Kidney (tissue), 14 donors: ENCODE data around the gene HOXD13. TPM values are rescaled to one million over a fixed set of nuclear protein-coding genes. Genes with fewer than 3 reads are reported as not detected.

Experiments
- DNase-seq, 5 donors: peaks; one replicate each; pipeline ENCODE4 v3.0.0-alpha.2; 2013 to 2020
- FAIRE-seq: peaks from 2 replicates; lab custom pipeline; 2012; peaks lifted over from hg19 to GRCh38; lab: Jason Lieb, UNC
- H3K27ac ChIP-seq, 2 donors: one replicate each; pipeline ENCODE4 v1.7.0; 2013; ENCODE audit warnings: low read depth in 2 of 2, low read length in 2 of 2, inconsistent platforms in 1 of 2
- H3K27me3 ChIP-seq: one replicate; pipeline ENCODE4 v1.7.1; 2013; ENCODE audit warnings: low read length, inconsistent platforms; ENCODE audit not compliant: control insufficient read depth, insufficient read depth
- H3K36me3 ChIP-seq, 3 donors: one replicate each; pipeline versions ENCODE4 v1.7.0 to v1.7.1; 2013; ENCODE audit warnings: low read length in 3 of 3, control low read depth in 1 of 3, inconsistent platforms in 1 of 3; ENCODE audit not compliant: insufficient read depth in 3 of 3, control insufficient read depth in 2 of 3
- H3K4me1 ChIP-seq, 3 donors: one replicate each; pipeline versions ENCODE4 v1.7.0 to v1.7.1; 2013; ENCODE audit warnings: low read length in 3 of 3, inconsistent platforms in 1 of 3, low read depth in 1 of 3; ENCODE audit not compliant: control insufficient read depth in 2 of 3, insufficient read depth in 2 of 3
- H3K4me3 ChIP-seq, 3 donors: one replicate each; pipeline versions ENCODE4 v1.7.0 to v1.8.1; 2013; ENCODE audit warnings: low read length in 3 of 3, control low read depth in 1 of 3, inconsistent platforms in 1 of 3
- H3K9ac ChIP-seq, 3 donors: one replicate each; pipeline versions ENCODE4 v1.7.0 to v1.7.1; 2013; ENCODE audit warnings: low read length in 3 of 3, control low read depth in 1 of 3, inconsistent platforms in 1 of 3
- H3K9me3 ChIP-seq, 3 donors: one replicate each; pipeline versions ENCODE4 v1.7.0 to v1.7.1; 2013; ENCODE audit warnings: low read length in 3 of 3, control low read depth in 1 of 3, inconsistent platforms in 1 of 3; ENCODE audit not compliant: control insufficient read depth in 2 of 3, insufficient read depth in 1 of 3
- intact Hi-C: fragments of 100-400 bp; cut with DNase I; formaldehyde crosslinking; loops from one replicate; pipeline ENCODE4 v1.11.1; 2022
- polyA plus RNA-seq: library from polyadenylated mRNA; stranded (reverse); fragments of 350-450 nt; fragmentation: Illumina TruSeq; extraction: RNeasy Lipid Tissue Mini Kit (QIAGEN cat#74804); gene quantifications from one replicate; pipeline ENCODE4 v1.2.3, GENCODE V29; 2014; ENCODE audit warnings: low read depth, low replicate concordance; ENCODE audit not compliant: insufficient read depth
- total RNA-seq: library from RNA; stranded (reverse); fragmentation: NEBNext Ultra II Directional; extraction: Animal tissue kit (Norgen Biotek cat#: 25700); gene quantifications from one replicate; pipeline ENCODE4 v1.2.1, GENCODE V29; 2021
- TF ChIP-seq, protein P1 (sequence below): IDR thresholded peaks from 3 replicates; pipeline ENCODE4 v1.5.1; 2012; ENCODE audit warnings: mild to moderate bottlenecking, moderate library complexity, borderline replicate concordance; ENCODE audit not compliant: insufficient read depth; ENCODE audit errors: extremely low read depth
- donor health status: control.
- donor health status: control.
- donor health status: control.
- donor health status: control.
- donor health status: control.
- donor health status: DM: yes; HTN: yes; CAD: no.
- donor health status: Normal renal cell carcinoma (clear cell type).

HOXD13 gene
- total and polyA plus RNA-seq, 2 donors from 2014 or later = not detected

DNA sequence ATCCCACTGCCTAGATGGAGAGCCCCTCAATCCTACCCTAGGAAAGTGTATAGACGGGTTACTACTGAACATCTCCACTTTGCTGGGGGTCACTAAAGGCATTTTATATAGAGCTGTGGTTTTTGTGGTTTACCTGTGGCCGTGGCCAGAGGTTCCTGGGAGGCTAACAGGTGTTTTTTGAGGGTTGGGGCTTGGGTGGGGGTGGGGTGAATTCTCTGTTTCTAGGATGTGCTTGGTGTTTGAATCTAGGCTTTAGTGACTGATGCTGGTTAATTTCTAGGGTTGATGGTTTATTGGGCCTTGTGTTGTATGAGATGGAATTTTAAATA is 44.7 kb downstream of the HOXD13 start:
- no peaks in the 10 kb centered on the region for H3K27me3 ChIP-seq
- peak overlapping the region; percentile 71 to 84 (median 73) for H3K4me3 ChIP-seq
- H3K4me1 ChIP-seq = peaks cover 6 to 24% (median 16%) of the 10 kb centered on the region in 3 donors
- DNase-seq (no peak), FAIRE-seq (no peak)
- H3K36me3 ChIP-seq = no peaks in the 10 kb centered on the region
- no peaks in the 10 kb centered on the region for H3K9me3 ChIP-seq
- TF ChIP-seq, protein P1, sequence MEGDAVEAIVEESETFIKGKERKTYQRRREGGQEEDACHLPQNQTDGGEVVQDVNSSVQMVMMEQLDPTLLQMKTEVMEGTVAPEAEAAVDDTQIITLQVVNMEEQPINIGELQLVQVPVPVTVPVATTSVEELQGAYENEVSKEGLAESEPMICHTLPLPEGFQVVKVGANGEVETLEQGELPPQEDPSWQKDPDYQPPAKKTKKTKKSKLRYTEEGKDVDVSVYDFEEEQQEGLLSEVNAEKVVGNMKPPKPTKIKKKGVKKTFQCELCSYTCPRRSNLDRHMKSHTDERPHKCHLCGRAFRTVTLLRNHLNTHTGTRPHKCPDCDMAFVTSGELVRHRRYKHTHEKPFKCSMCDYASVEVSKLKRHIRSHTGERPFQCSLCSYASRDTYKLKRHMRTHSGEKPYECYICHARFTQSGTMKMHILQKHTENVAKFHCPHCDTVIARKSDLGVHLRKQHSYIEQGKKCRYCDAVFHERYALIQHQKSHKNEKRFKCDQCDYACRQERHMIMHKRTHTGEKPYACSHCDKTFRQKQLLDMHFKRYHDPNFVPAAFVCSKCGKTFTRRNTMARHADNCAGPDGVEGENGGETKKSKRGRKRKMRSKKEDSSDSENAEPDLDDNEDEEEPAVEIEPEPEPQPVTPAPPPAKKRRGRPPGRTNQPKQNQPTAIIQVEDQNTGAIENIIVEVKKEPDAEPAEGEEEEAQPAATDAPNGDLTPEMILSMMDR = no peak
- intact Hi-C loops = no loop called here
- H3K9ac ChIP-seq = peak overlapping the region; percentile 80 to 97 (median 95)
- peak overlapping the region; percentile 94 to 97 for H3K27ac ChIP-seq

DNA sequence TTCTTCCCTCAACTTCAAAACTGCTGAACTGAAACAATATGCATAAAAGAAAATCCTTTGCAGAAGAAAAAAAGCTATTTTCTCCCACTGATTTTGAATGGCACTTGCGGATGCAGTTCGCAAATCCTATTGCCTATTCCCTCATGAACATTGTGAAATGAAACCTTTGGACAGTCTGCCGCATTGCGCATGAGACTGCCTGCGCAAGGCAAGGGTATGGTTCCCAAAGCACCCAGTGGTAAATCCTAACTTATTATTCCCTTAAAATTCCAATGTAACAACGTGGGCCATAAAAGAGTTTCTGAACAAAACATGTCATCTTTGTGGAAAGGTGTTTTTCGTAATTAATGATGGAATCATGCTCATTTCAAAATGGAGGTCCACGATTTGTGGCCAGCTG is 45.4 kb downstream of the HOXD13 start:
- no peaks in the 10 kb centered on the region for H3K27me3 ChIP-seq
- DNase-seq = peak in 3 of 5 donors; percentile 36 to 43 (median 39)
- TF ChIP-seq, protein P1 = no peak
- H3K9ac ChIP-seq = peak overlapping the region; percentile 80 to 97 (median 95)
- no peaks in the 10 kb centered on the region for H3K9me3 ChIP-seq
- intact Hi-C loops = no loop called here
- peaks cover 8 to 25% (median 19%) of the 10 kb centered on the region in 3 donors for H3K4me1 ChIP-seq
- H3K4me3 ChIP-seq = peak overlapping the region; percentile 71 to 84 (median 73)
- H3K36me3 ChIP-seq = no peaks in the 10 kb centered on the region
- peak overlapping the region; percentile 94 to 97 for H3K27ac ChIP-seq
- no peak for FAIRE-seq

DNA sequence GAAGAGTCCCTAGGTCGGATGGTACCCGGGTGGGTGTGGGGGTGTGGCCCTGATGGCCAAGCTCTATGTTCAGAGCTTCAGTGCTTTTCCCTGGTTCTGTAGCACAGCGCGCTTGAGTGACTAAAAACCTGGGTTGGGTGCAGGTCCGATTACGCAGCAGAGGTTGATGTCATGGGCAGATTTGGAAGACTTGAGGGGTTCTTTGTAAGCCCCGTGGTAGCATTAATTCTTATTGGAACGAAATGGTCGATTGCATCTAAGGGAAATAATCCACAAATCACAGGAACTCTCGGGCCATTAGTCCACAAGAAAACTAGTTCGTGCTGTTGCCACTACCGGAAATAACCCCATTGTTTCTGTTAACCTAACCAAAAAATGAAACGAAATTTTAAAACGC is 46.0 kb downstream of the HOXD13 start:
- no peaks in the 10 kb centered on the region for H3K36me3 ChIP-seq
- FAIRE-seq (no peak), DNase-seq (peak; percentile 64 to 91 (median 85))
- H3K27me3 ChIP-seq = no peaks in the 10 kb centered on the region
- H3K9me3 ChIP-seq = no peaks in the 10 kb centered on the region
- TF ChIP-seq, protein P1 = no peak
- peak overlapping the region; percentile 80 to 97 (median 95) for H3K9ac ChIP-seq
- H3K4me1 ChIP-seq = peaks cover 8 to 25% (median 18%) of the 10 kb centered on the region in 3 donors
- H3K27ac ChIP-seq = peak overlapping the region; percentile 94 to 97
- peak overlapping the region; percentile 71 to 84 (median 73) for H3K4me3 ChIP-seq
- intact Hi-C loops = no loop called here
